Endometrial microvascular endothelial cells (primary cell): ENCODE data around the gene PROM2. TPM values are rescaled to one million over a fixed set of nuclear protein-coding genes. Genes with fewer than 3 reads are reported as not detected.

Experiments
- in situ Hi-C: cut with HindIII; loops from 2 replicates; pipeline ENCODE4 v1.10.0; 2017; ENCODE audit warnings: low sequenced_read_pairs, low pct_unique_long_range_greater_than_20kb; ENCODE audit errors: inconsistent ontology term
- total RNA-seq: library from RNA; depleted of rRNA; stranded (reverse); fragments of >200 nt; gene quantifications from one replicate; pipeline ENCODE4 v1.2.3, GENCODE V29; 2015; ENCODE audit errors: inconsistent ontology term

The PROM2 gene
- total RNA-seq, 1 donor from 2014 or later: not detected

- in situ Hi-C loops: no loop called here
These were observed 42.3 kb downstream of the PROM2 start for GRCh38 chr2:95316466-95317122.

- in situ Hi-C loops: no loop called here
These were observed 42.9 kb downstream of the PROM2 start for GRCh38 chr2:95317123-95317500.

GRCh38 chr2:95317665-95318425, 43.6 kb downstream of the PROM2 start:
- in situ Hi-C loops: no loop called here

GRCh38 chr2:95318431-95319220, 44.4 kb downstream of the PROM2 start:
- in situ Hi-C loops: no loop called here

- in situ Hi-C loops: no loop called here
These were observed 45.5 kb downstream of the PROM2 start for GRCh38 chr2:95319481-95320343.

- in situ Hi-C loops: no loop called here
These were observed 46.1 kb downstream of the PROM2 start for GRCh38 chr2:95320344-95320712.

GRCh38 chr2:95320986-95321767, 46.9 kb downstream of the PROM2 start:
- in situ Hi-C loops: no loop called here

GRCh38 chr2:95323347-95324155, 49.3 kb downstream of the PROM2 start:
- in situ Hi-C loops: no loop called here

GRCh38 chr2:95325026-95325425, 50.8 kb downstream of the PROM2 start:
- in situ Hi-C loops: no loop called here

- in situ Hi-C loops: no loop called here
These were observed 51.6 kb downstream of the PROM2 start for GRCh38 chr2:95325590-95326432.

- in situ Hi-C loops: no loop called here
These were observed 52.3 kb downstream of the PROM2 start for GRCh38 chr2:95326433-95327140.

GRCh38 chr2:95327861-95328260, 53.6 kb downstream of the PROM2 start:
- in situ Hi-C loops: no loop called here

- in situ Hi-C loops: no loop called here
These were observed 54.3 kb downstream of the PROM2 start for GRCh38 chr2:95328358-95329125.

GRCh38 chr2:95329401-95329800, 55.2 kb downstream of the PROM2 start:
- in situ Hi-C loops: no loop called here
